GM20431 (cell line): Measurements from ENCODE around the gene ITPRID2.

Experiments
- in situ Hi-C: fragments of 300-500 bp; cut with MseI, MboI; formaldehyde crosslinking; loops from one replicate; pipeline ENCODE4 v1.15.0; 2020; ENCODE audit warnings: low sequenced_read_pairs; ENCODE audit not compliant: unreplicated experiment

Gene ITPRID2

GRCh38 chr2:181891258-181891965 is at the start of gene ITPRID2:
Gene ITPRID2 (plus strand): TSS chr2:181891730. CDS start chr2:181892067, 337 bp downstream.
- in situ Hi-C loops: no loop called here

GRCh38 chr2:181844551-181845290 is 46.8 kb upstream of the ITPRID2 start:
- in situ Hi-C loops: no loop called here

GRCh38 chr2:181846399-181847197 is 44.9 kb upstream of the ITPRID2 start:
- in situ Hi-C loops: no loop called here

GRCh38 chr2:181847198-181847556 is 44.4 kb upstream of the ITPRID2 start:
- in situ Hi-C loops: no loop called here

GRCh38 chr2:181847702-181848101 is 43.8 kb upstream of the ITPRID2 start:
- in situ Hi-C loops: no loop called here

GRCh38 chr2:181848261-181848886 is 43.2 kb upstream of the ITPRID2 start:
- in situ Hi-C loops: no loop called here

GRCh38 chr2:181849601-181850000 is 41.9 kb upstream of the ITPRID2 start:
- in situ Hi-C loops: no loop called here

GRCh38 chr2:181850936-181851560 is 40.5 kb upstream of the ITPRID2 start:
- in situ Hi-C loops: no loop called here

- in situ Hi-C loops: no loop called here
Observed at GRCh38 chr2:181851726-181852125, 39.8 kb upstream of the ITPRID2 start.

GRCh38 chr2:181853696-181854095 is 37.8 kb upstream of the ITPRID2 start:
- in situ Hi-C loops: no loop called here

- in situ Hi-C loops: no loop called here
Observed at GRCh38 chr2:181857483-181857882, 34.0 kb upstream of the ITPRID2 start.

GRCh38 chr2:181858600-181858999 is 32.9 kb upstream of the ITPRID2 start:
- in situ Hi-C loops: no loop called here

GRCh38 chr2:181859123-181859522 is 32.4 kb upstream of the ITPRID2 start:
- in situ Hi-C loops: no loop called here

GRCh38 chr2:181859803-181860202 is 31.7 kb upstream of the ITPRID2 start:
- in situ Hi-C loops: no loop called here

GRCh38 chr2:181861379-181861778 is 30.2 kb upstream of the ITPRID2 start:
- in situ Hi-C loops: no loop called here

- in situ Hi-C loops: no loop called here
Observed at GRCh38 chr2:181862583-181863281, 28.8 kb upstream of the ITPRID2 start.

GRCh38 chr2:181872178-181872577 is 19.4 kb upstream of the ITPRID2 start:
- in situ Hi-C loops: no loop called here

GRCh38 chr2:181876614-181877063 is 14.9 kb upstream of the ITPRID2 start:
- in situ Hi-C loops: no loop called here

- in situ Hi-C loops: no loop called here
Observed at GRCh38 chr2:181877181-181877664, 14.3 kb upstream of the ITPRID2 start.
